TTC549 (cell line): Measurements from ENCODE around the gene TMED8.
"Not testable (repeated sequence)": the region's sequence is repeated elsewhere in the genome, so short reads cannot be mapped to it uniquely, and the experiment has no call there.

Experiments
- FAIRE-seq: peaks from 2 replicates; lab custom pipeline; 2012; peaks lifted over from hg19 to GRCh38; lab: Jason Lieb, UNC

Gene TMED8, protein sequence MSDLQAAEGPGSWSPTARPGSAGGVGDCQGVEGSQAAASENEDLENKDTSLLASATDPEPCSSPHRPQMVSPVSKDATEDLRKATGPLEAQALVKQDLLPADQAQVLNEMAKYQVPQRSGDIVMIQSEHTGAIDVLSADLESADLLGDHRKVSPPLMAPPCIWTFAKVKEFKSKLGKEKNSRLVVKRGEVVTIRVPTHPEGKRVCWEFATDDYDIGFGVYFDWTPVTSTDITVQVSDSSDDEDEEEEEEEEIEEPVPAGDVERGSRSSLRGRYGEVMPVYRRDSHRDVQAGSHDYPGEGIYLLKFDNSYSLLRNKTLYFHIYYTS

DNA sequence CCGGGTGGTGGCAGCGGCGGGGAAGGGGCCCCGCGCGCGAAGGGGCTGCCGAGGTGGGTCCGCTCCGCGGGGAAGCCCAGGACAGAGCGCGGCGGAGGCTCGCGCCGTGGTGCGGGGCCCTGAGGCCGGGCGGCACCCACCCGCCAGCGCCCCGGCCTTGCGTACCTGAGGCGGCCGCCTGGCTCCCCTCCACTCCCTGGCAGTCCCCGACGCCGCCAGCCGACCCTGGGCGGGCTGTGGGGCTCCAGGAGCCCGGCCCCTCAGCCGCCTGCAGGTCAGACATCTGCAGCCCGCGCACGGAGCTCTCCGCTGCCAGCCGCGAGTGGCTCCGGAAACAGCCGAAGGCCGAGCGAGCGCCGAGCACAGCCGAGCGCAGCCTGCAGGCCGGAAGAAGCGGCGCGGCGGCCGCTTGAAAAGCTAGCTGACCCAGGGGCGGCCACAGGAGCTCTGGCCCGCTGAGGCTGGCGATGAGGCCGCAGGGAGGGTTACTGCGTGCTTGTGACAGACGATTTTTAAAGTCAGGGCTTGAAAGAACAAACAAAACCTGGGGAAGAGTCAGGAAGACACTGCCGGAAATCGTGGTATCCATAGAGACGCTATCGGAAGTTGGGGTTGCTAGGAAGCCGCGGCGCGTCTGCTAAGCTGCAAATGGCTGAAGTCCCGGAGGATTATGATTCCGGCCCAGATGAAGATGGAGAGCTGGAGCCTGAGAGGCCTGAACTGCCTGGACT is at the start of gene TMED8, which contains the start of gene SAMD15:
TMED8 (minus strand) TSS at position 324 of the 731 bp plus-strand sequence; CDS start at position 283, 41 bp downstream.
SAMD15 (plus strand) TSS at position 609 of the 731 bp plus-strand sequence; CDS start at position 649, 40 bp downstream.
- no peak for FAIRE-seq

DNA sequence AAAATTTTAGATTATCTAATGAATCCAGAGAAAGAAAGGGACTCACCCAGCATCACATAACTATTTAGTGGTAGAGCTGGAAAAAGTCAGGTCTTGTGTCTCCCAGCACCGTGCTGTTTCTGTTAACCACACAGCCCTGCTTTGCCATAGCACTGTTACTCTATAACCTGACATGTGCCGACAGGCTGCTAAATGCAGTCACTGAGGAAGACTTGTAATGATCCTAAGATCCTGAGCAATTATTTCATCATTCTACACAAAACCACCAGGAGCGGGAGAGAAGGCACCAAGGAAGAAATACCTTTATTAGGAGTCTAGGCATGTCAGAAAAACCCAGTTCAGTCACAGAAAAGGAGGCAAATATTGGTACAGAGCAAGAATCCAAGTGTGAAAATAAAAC is 49.5 kb upstream of the TMED8 start:
- no peak for FAIRE-seq

DNA sequence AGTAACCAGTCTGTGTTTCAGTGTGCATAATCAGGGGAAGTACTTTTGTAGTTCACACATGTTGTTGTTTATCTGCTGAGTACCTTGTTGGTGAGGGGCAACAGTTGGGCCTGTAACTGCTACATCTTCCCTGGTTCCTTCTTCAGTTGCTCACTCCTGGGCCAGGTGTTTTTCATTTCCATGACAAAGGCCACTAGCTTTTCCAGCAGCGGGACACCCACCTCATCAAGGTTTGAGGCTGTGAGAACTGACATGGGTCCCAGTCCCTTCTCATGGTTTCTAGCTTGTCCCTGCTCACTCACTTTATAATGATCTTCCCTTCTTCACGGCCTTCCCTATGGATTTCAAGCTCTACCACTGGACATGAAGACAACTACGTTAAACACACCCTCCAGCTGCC is 48.0 kb upstream of the TMED8 start:
- no peak for FAIRE-seq

DNA sequence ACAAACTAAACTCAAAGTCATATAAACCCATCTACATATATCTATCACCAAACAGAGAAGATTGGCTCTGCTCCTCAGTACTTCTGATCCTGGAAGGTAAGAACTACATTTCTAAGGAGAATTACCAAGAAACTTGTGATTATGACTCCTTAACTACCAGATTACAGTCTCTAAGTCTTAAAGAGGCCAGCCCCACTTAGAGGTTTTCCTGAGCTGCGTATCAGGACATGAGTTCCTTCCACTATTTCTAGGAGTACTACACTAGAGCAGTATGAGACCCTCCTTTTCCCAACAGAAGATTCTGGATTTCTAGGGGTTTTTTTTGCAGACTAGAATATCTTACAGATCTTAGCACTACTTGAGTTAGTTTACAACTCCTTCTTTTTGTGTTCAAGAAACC is 46.5 kb upstream of the TMED8 start, which contains the start of gene NOXRED1:
NOXRED1 (minus strand) TSS at position 101 of the 400 bp plus-strand sequence. CDS start 634 bp downstream, outside the sequence.
- FAIRE-seq = no peak

DNA sequence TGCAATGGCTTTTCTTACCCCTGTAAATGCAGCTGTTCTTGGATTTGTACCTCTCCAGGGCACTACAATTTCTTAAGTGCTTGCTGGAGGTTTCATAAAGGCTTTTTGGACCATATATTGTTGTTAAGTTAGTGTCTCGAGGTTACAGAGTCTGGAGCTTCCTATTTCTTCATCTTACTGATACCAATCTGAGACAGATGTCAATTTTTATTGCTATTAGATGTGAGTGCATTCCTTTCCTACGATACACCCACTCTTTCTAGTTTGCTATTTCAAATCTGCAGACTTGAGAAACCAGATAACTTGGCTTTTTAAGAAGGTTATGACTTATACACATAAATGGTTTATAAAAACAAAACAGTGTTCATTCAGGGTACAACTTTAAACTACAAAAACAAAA is 44.3 kb upstream of the TMED8 start:
- FAIRE-seq = no peak

DNA sequence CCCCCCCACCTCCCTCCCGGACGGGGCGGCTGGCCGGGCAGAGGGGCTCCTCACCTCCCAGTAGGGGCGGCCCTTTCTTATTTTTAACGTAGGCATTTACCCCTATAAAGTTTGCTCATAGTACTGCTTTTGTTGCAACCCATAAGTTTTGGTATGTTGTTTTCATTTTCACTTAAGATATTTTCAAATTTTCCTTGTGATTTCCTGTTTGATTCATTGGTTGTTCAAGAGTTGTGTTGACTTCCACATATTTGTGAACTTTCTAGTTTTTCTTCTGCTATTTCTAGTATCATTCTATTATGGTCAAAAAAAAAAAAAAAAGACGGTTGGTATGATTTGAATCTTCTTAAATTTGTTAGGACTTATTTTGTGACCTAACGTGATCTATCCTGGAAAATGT is 39.9 kb upstream of the TMED8 start:
- no peak for FAIRE-seq

DNA sequence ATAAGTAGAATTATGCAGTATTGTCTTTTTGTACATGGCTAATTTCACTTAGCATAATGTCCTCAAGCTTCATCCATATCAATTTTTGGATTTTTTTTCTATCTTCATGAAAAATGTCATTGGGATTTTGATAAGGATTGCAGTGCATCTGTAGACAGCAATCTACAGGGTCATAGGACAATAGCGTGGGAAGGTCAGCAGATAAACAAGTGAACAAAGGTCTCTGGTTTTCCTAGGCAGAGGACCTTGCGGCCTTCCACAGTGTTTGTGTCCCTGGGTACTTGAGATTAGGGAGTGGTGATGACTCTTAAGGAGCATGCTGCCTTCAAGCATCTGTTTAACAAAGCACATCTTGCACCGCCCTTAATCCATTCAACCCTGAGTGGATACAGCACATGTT is 39.2 kb upstream of the TMED8 start:
- not testable (repeated sequence) for FAIRE-seq

DNA sequence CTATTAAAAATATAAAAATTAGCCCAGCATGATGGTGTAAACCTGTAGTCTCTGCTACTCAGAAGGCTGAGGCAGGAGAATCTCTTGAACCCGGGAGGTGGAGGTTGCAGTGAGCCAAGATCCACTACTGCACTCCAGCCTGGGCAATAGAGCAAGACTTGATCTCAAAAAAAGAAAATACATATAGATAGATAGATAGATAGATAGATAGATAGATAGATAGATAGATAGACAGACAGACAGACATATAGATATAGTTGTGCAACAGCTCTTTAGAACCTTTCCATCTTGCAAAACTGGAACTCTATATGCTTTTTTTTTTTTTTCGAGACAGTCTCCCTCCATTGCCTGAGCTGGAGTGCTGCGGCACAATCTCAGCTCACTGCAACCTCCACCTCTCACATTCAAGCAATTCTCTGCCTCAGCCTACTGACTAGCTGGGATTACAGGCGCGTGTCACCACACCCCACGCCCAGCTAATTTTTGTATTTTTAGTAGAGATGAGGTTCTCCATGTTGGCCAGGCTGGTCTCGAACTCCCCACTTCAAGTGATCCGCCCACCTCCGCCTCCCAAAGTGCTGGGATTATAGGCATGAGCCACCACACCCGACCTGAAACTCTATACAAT is 38.6 kb upstream of the TMED8 start:
- not testable (repeated sequence) for FAIRE-seq

DNA sequence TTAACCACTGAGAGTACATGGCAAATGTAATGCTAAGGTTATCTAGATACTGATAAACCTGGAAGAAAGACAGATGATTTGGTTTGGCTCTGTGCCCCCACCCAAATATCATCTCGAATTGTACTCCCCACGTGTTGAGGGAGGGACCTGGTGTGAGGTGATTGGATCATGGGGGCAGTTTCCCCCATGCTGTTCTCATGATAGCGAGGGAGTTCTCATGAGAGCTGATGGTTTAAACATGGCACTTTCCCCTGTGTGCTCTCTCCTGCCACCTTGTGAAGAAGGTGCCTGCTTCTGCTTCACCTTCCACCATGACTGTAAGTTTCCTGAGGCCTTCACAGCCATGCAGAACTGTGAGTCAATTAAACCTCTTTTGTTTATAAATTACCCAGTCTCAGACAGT is 32.2 kb upstream of the TMED8 start:
- no peak for FAIRE-seq

DNA sequence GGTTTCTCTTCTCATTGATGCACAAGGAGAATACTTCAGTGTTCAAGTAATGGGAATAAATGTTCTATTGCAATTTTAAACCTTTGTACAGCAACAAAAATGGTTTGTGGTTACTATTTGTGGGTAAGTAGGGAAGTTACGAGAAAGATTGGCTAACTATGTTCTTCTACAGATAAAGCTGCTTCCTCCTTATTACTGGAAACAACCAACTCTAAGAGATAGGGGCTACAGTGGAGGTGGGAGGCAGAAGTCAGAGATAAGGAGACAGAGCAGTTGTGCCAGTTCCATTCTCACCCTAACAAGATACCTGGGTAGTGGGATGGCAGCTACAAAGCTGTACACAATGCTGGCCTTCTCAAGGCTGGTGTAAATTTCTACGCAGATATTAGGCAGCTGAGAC is 30.3 kb upstream of the TMED8 start:
- FAIRE-seq = no peak

DNA sequence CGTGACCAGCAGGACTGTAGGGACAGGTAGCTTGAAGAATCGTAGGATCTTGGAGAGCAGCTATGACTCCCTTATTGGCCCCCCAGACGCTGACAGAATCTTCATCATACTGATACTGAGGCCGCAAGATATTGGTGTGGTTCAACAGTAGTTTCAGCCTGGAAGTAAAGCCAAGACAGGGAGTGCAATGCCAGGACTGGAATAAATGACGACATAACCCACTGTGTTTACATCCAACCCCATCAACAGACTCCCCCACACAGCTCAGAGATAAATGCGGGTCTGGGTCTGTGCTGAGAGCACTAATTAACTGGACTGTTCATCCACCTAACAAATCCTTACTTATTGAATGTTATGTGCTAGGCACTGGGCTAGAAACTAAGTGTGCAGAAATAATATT is 29.8 kb upstream of the TMED8 start:
- no peak for FAIRE-seq

DNA sequence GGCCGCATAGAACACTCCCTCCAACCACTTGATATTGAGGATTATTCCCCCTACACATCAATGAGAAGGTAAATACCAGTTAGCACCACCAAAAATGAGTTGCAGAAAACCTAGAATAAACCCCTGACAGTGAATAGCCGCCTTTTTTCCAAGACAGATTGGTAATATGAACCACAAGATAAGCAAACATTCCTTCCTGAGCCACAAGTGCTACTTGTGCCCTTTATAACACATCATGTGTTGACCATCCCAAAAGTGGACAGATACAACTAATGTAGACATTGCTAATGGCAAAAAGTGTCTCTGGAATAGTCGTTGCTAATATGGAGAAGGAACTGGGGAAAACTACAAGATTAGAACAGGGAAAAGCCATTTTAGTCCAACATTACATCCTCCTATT is 29.2 kb upstream of the TMED8 start:
- no peak for FAIRE-seq

DNA sequence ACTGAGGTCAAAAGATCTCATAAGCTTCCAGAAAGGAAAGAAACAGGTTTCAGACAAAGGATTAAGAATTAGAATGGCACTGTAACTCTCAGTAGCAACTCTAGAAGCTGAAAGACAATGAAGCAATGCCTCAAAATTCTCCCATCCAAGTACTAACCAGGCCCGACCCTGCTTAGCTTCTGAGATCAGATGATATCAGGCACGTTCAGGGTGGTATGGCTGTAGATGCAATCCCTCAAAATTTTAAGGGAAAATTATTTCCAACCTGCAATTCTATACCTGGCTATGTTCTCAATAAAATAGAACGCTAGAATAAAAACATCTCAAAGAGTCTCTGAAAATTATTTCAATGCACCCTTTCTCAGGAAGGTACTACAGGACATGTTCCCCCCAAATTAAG is 26.9 kb upstream of the TMED8 start:
- no peak for FAIRE-seq

DNA sequence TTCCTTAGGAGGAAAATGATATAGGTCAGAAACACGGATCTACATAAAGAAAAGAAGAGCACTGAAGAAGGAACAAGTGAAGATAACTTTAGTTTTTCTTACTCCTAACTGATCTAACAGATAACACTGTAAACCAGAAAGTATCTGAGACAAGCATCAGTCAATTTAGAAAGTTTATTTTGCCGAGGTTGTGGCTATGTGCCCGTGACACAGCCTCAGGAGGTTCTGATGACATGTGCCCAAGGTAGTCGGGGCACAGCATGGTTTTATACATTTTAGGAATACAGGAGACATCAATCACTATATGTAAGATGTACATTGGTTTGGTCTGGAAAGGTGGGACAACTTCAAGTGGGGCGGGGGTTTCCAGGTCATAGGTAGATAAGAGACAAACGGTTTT is 23.3 kb upstream of the TMED8 start:
- FAIRE-seq = no peak

DNA sequence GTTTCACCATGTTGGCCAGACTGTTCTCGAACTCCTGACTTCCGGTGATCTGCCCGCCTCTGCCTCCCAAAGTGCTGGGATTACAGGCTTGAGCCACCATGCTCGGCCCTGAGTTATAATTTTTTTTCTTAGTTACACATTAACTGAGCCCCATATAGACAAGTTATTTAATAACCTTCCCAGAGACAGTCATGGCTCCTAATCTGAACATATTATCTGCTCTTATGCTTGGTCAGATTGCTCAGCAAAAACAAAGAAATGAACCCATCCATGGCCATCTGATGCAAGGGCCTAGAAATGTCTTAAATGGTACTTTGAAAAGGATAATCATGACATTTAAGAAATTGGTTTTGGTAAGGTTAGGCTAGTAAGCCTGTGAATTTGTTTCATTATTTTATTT is 13.3 kb upstream of the TMED8 start:
- no peak for FAIRE-seq

DNA sequence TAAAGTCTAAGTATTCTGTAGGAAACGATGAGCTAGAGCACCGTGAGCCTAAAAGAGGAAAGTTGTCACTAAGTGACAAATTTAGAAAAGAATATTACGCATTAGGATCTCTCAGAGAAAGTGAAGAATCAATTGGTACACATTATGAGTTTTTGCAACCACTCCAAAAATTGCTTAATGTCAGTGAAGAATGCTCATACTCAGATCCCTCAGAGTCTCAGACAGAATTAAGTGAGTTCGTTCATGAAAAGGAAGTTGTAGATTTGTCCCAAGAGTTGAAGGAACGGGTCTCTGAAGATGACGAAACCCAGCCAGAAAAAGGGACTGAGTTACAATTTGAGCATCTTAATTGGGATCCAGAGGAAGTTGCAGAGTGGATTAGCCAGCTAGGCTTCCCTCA is 1.8 kb upstream of the TMED8 start:
- FAIRE-seq = no peak

DNA sequence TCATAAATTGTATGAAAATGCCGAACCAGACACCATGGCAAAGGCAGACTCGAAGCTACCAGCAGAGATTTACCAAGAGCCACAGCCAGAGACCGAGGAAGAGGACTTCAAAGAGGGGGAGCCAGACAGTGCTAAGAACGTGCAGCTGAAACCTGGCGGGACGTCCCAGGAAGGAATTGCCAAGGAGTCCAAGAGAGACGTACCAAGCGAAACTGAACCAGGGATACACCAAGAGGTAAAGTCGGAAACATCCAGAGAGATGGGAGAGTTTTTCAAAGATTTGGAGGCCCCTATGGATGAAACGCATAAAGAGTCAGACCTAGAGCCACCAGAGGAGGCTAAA is 579 bp upstream of the TMED8 start:
- FAIRE-seq = no peak

DNA sequence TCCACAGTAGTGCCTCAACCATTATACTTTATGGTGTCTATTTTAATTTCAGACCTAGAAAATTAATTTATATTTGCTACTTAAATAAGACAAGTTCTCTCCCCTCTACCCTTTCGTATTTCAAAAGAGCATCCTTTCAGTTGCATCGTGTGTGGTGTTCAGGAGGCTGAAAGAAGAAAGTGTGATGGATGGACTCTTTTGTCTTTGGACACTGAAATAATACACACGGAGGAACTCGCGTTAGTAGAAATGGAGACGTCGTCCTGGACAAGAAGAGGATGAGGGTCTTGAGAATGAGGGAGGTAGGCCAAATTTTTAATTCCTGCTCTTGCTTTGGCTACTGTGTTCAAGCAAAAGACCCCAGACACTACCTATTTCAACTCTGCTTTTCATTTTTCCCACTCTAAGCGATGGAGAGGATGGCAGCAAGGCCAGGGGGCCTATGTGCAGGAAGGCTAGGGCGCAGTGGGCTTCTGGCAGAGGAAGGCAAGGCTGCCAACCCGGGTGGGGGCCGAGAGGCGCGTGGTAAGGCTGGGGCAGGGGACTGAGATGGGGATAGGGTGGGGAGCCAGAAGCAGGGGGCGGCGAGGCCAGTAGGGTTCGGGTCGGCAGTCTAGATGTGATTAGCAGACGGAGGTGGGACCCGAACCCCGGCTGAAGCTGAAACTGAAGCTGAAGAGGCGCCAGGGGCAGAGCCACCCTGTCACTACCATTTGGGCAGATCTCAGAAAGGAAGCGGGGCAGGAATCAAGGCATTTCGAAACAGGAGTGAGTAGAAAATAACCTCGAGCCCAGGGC is 722 bp downstream of the TMED8 start:
- FAIRE-seq = no peak

DNA sequence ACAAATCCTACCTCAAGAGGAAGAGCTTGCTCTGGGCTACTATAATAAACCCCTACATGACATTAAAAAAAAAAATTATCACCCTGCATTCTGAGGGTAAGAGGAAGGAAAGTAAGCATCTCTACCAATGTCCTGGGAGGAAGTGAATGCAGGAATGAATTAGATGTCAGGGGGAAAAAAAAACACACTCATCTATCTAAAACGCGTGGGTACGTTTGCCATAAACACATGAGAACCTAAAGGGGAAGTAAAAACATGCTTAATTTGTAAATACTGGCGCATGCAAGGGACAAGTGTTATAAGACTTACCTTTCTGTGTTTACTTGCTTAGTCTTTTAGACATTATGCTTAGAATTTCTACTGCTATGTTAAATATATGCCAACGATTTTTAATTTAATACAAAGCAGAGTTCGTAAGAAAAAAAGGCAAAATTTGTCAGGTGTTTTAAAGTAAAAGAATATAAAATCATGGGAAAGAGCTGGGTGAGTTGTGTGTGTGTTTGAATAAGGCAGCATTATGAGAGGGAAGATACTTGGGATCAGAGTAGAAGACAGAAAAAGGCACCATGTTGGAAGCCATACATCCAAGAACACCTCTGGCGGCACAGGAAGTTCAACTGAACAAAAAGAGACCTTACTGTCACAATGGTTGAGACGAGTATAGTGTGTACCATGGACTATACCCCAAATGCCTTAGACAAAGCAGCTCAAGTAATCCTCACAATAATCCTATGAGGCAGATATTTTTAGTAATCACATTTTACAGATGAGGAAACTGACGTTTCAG is 1.5 kb downstream of the TMED8 start:
- FAIRE-seq = no peak

DNA sequence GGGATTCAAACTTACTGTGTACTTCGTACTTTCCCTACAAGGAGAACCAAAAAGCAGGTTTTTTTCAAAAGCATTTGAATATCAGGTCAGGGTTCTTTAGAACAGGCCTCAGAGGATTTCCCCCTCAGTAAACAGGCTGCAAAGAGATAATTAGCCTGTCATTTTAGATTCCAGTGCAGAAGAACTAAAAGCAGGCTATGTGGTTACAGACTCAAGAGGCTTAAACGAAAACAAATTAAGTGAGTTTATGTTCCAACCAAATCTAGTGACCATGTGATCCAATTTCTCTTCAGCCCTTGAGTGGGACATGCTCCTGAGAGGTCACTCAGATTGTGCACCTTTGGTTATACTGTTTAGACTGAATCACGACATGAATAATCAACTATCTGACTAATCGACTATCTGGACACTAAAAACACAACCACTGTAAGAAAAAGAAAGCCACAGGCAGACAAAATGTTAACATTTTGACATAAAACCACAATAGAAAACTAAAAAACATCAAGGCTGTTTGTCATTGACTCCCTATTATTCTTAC is 4.5 kb downstream of the TMED8 start:
- FAIRE-seq = no peak

DNA sequence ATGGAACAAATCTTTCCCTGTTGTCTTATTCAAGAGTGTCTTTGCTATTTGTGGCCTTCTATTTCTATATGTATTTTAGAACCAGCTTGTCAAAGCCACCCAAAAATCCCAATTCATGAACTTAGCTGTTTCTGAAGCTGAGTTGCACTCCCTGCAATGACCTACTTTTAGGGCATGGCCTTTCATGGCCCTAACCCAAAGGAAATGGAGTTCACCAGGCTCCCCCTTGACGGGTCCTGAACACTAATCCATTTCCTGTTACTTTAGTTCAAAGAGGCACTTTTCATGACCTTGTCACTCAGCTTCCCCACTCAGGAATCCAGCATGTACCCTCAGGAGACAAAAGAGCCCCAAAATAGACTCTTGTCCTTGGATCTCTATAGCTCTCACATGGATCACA is 7.6 kb downstream of the TMED8 start:
- FAIRE-seq = no peak
